ENCODE results near the gene FSIP1. TPM values are rescaled to one million over a fixed set of nuclear protein-coding genes. Genes with fewer than 3 reads are reported as not detected.

The FSIP1 gene
- total and polyA plus RNA-seq, 9 donors = 0.13 to 6.8 (median 0.79) TPM

- Histone ChIP-seq H3K4me3 (no peak overlapping the region), H3K4me1 (ENCODE audit: insufficient read depth) (no peaks in the 10 kb centered on the region), H3K36me3 (no peaks in the 10 kb centered on the region), H3K27me3 (no peaks in the 10 kb centered on the region), H3K9me3 (no peaks in the 10 kb centered on the region), H3K27ac (no peak overlapping the region)
- 26 to 29% (median 27%) methylated on average over 4 of the region's 4 CpGs for WGBS, 3 donors
- DNase-seq = peak in 1 of 5 donors; percentile 27
- no peak for TF ChIP-seq POLR2A (IDR thresholded peaks at IDR 0.05)
- TF ChIP-seq CTCF (IDR thresholded peaks at IDR 0.05) = peak in 1 of 3 donors; percentile 57
- intact Hi-C loops (cut with DNase I) = loop anchor here in 1 of 4 donors (10.0 kb wide), 1 partner anchor 79 kb away; no protein-coding TSS in a partner anchor
These were observed 96.5 kb downstream of the FSIP1 start for GRCh38 chr15:39685999-39686613.

- Histone ChIP-seq H3K4me1 (ENCODE audit: insufficient read depth) (no peaks in the 10 kb centered on the region), H3K9me3 (no peaks in the 10 kb centered on the region), H3K4me3 (no peak overlapping the region), H3K27ac (no peak overlapping the region), H3K27me3 (no peaks in the 10 kb centered on the region), H3K36me3 (no peaks in the 10 kb centered on the region)
- no peak for DNase-seq
- no peak for TF ChIP-seq CTCF (IDR thresholded peaks at IDR 0.05)
- TF ChIP-seq EP300 (IDR thresholded peaks at IDR 0.05) = no peak
- no peak for TF ChIP-seq POLR2A (IDR thresholded peaks at IDR 0.05)
- 60 to 98% (median 94%) methylated on average over 1 of the region's 1 CpG for WGBS, 3 donors
- intact Hi-C loops (cut with DNase I) = loop anchor here in 1 of 4 donors (10.0 kb wide), 1 partner anchor 79 kb away; no protein-coding TSS in a partner anchor
These were observed 97.3 kb downstream of the FSIP1 start for GRCh38 chr15:39685367-39685766.

GRCh38 chr15:39684233-39684632 lies 98.4 kb downstream of the FSIP1 start:
- 53 to 58% (median 56%) methylated on average over 3 of the region's 3 CpGs for WGBS, 3 donors
- no peak overlapping the region for H3K4me3 ChIP-seq
- H3K4me1 ChIP-seq (ENCODE audit: insufficient read depth) = no peaks in the 10 kb centered on the region
- H3K36me3 ChIP-seq = no peaks in the 10 kb centered on the region
- H3K9me3 ChIP-seq = no peaks in the 10 kb centered on the region
- TF ChIP-seq POLR2A (IDR thresholded peaks at IDR 0.05) (no peak), CTCF (IDR thresholded peaks at IDR 0.05) (no peak), EP300 (IDR thresholded peaks at IDR 0.05) (no peak)
- no peaks in the 10 kb centered on the region for H3K27me3 ChIP-seq
- no peak overlapping the region for H3K27ac ChIP-seq
- no peak for DNase-seq
- intact Hi-C loops (cut with DNase I) = loop anchor here in 1 of 4 donors (10.0 kb wide), 1 partner anchor 81 kb away; no protein-coding TSS in a partner anchor

- WGBS, 3 donors = 14 to 33% (median 18%) methylated on average over 2 of the region's 2 CpGs
- Histone ChIP-seq H3K27ac (no peak overlapping the region), H3K4me1 (ENCODE audit: insufficient read depth) (no peaks in the 10 kb centered on the region), H3K4me3 (no peak overlapping the region), H3K9me3 (no peaks in the 10 kb centered on the region), H3K36me3 (no peaks in the 10 kb centered on the region), H3K27me3 (no peaks in the 10 kb centered on the region)
- DNase-seq = no peak
- TF ChIP-seq CTCF (IDR thresholded peaks at IDR 0.05) = no peak
- no peak for TF ChIP-seq EP300 (IDR thresholded peaks at IDR 0.05)
- no peak for TF ChIP-seq POLR2A (IDR thresholded peaks at IDR 0.05)
- intact Hi-C loops (cut with DNase I) = loop anchor here in 1 of 4 donors (10.0 kb wide), 1 partner anchor 82 kb away; no protein-coding TSS in a partner anchor
These were observed 100.3 kb downstream of the FSIP1 start for GRCh38 chr15:39682366-39682765.

All from ovary (tissue), 9 donors.